HG03025 (cell line): ENCODE results near the gene USH1C.

Experiments
- ATAC-seq: cut with Tn5 transposase; IDR thresholded peaks from one replicate; pipeline ENCODE4 v1.9.1; 2021; ENCODE audit warnings: mild to moderate bottlenecking, moderate library complexity; ENCODE audit not compliant: unreplicated experiment, low FRiP score

Gene USH1C

GRCh38 chr11:17528906-17529843 is 15.0 kb downstream of the USH1C start:
- ATAC-seq, result no peak

- ATAC-seq, result no peak
These were observed 16.0 kb downstream of the USH1C start for GRCh38 chr11:17528181-17528691.

- no peak for ATAC-seq
These were observed 16.6 kb downstream of the USH1C start for GRCh38 chr11:17527628-17527995.

- ATAC-seq, result no peak
These were observed 17.1 kb downstream of the USH1C start for GRCh38 chr11:17526931-17527627.

- ATAC-seq, result no peak
These were observed 17.9 kb downstream of the USH1C start for GRCh38 chr11:17526326-17526725.

GRCh38 chr11:17525570-17525969 is 18.6 kb downstream of the USH1C start:
- ATAC-seq, result no peak

GRCh38 chr11:17524221-17524620 is 20.0 kb downstream of the USH1C start:
- ATAC-seq, result no peak

GRCh38 chr11:17522655-17523054 is 21.6 kb downstream of the USH1C start:
- no peak for ATAC-seq

GRCh38 chr11:17521106-17521900 is 22.9 kb downstream of the USH1C start:
- no peak for ATAC-seq

GRCh38 chr11:17519061-17519885 is 24.9 kb downstream of the USH1C start:
- no peak for ATAC-seq

- ATAC-seq, result no peak
These were observed 25.9 kb downstream of the USH1C start for GRCh38 chr11:17518366-17518765.

GRCh38 chr11:17517186-17517585 is 27.0 kb downstream of the USH1C start:
- ATAC-seq, result no peak

- no peak for ATAC-seq
These were observed 27.6 kb downstream of the USH1C start for GRCh38 chr11:17516551-17517150.

- ATAC-seq, result no peak
These were observed 28.6 kb downstream of the USH1C start for GRCh38 chr11:17515443-17516176.

- no peak for ATAC-seq
These were observed 29.7 kb downstream of the USH1C start for GRCh38 chr11:17514476-17514875.

GRCh38 chr11:17513853-17514252 is 30.4 kb downstream of the USH1C start:
- ATAC-seq, result no peak

GRCh38 chr11:17512101-17512500 is 32.1 kb downstream of the USH1C start:
- ATAC-seq, result no peak

GRCh38 chr11:17511571-17511970 is 32.6 kb downstream of the USH1C start:
- no peak for ATAC-seq
